Rectal smooth muscle tissue (tissue), 1 donor: ENCODE measurements around the gene UQCC5.
"Not testable (repeated sequence)": the region's sequence is repeated elsewhere in the genome, so short reads cannot be mapped to it uniquely, and the experiment has no call there.

Source experiments
- H3K27ac ChIP-seq: one replicate; pipeline ENCODE4 v1.7.0; 2013; ENCODE audit warnings: low read depth, low read length, inconsistent platforms
- H3K27me3 ChIP-seq: one replicate; pipeline ENCODE4 v1.7.0; 2013; ENCODE audit warnings: low read length; ENCODE audit not compliant: control insufficient read depth, insufficient read depth
- H3K36me3 ChIP-seq: one replicate; pipeline ENCODE4 v1.7.0; 2013; ENCODE audit warnings: low read length; ENCODE audit not compliant: control insufficient read depth, insufficient read depth
- H3K4me1 ChIP-seq: one replicate; pipeline ENCODE4 v1.7.0; 2013; ENCODE audit warnings: low read length; ENCODE audit not compliant: control insufficient read depth, insufficient read depth
- H3K4me3 ChIP-seq: one replicate; pipeline ENCODE4 v1.7.0; 2013; ENCODE audit warnings: low read length
- H3K9ac ChIP-seq: one replicate; pipeline ENCODE4 v1.7.0; 2013; ENCODE audit warnings: low read length

Gene UQCC5

GRCh38 chr3:52520716-52521487 is 15.5 kb upstream of the UQCC5 start:
- no peaks in the 10 kb centered on the region for H3K27me3 ChIP-seq
- no peaks in the 10 kb centered on the region for H3K4me1 ChIP-seq
- no peak overlapping the region for H3K4me3 ChIP-seq
- H3K36me3 ChIP-seq: no peaks in the 10 kb centered on the region
- H3K9ac ChIP-seq: no peak overlapping the region
- no peak overlapping the region for H3K27ac ChIP-seq

GRCh38 chr3:52521488-52521824 is 14.9 kb upstream of the UQCC5 start:
- H3K36me3 ChIP-seq: no peaks in the 10 kb centered on the region
- H3K27ac ChIP-seq: no peak overlapping the region
- H3K27me3 ChIP-seq: no peaks in the 10 kb centered on the region
- H3K9ac ChIP-seq: no peak overlapping the region
- H3K4me3 ChIP-seq: no peak overlapping the region
- no peaks in the 10 kb centered on the region for H3K4me1 ChIP-seq

- H3K36me3 ChIP-seq: peaks cover 2% of the 10 kb centered on the region
These were observed 14.3 kb upstream of the UQCC5 start for GRCh38 chr3:52521881-52522650.

GRCh38 chr3:52522651-52523251 is 13.7 kb upstream of the UQCC5 start:
- Histone ChIP-seq H3K36me3 (peaks cover 2% of the 10 kb centered on the region), H3K4me3 (no peak overlapping the region), H3K4me1 (no peaks in the 10 kb centered on the region), H3K27me3 (no peaks in the 10 kb centered on the region), H3K9ac (no peak overlapping the region), H3K27ac (no peak overlapping the region)

More at GRCh38 chr3:52521881-52522650, 14.3 kb upstream of the UQCC5 start:
- H3K27ac ChIP-seq: no peak overlapping the region
- H3K27me3 ChIP-seq: no peaks in the 10 kb centered on the region
- H3K4me3 ChIP-seq: no peak overlapping the region
- H3K4me1 ChIP-seq: no peaks in the 10 kb centered on the region
- H3K9ac ChIP-seq: no peak overlapping the region

- Histone ChIP-seq H3K9ac (no peak overlapping the region), H3K36me3 (peaks cover 2% of the 10 kb centered on the region)
These were observed 12.8 kb upstream of the UQCC5 start for GRCh38 chr3:52523386-52524257.

GRCh38 chr3:52524258-52524751 is 12.1 kb upstream of the UQCC5 start:
- peaks cover 2% of the 10 kb centered on the region for H3K36me3 ChIP-seq
- H3K9ac ChIP-seq: no peak overlapping the region
- no peaks in the 10 kb centered on the region for H3K4me1 ChIP-seq
- H3K27ac ChIP-seq: no peak overlapping the region
- no peaks in the 10 kb centered on the region for H3K27me3 ChIP-seq
- H3K4me3 ChIP-seq: no peak overlapping the region

More at GRCh38 chr3:52523386-52524257, 12.8 kb upstream of the UQCC5 start:
- Histone ChIP-seq H3K27me3 (no peaks in the 10 kb centered on the region), H3K4me1 (no peaks in the 10 kb centered on the region), H3K27ac (no peak overlapping the region), H3K4me3 (no peak overlapping the region)

- no peak overlapping the region for H3K4me3 ChIP-seq
- no peaks in the 10 kb centered on the region for H3K27me3 ChIP-seq
- H3K36me3 ChIP-seq: peaks cover 2% of the 10 kb centered on the region
- no peaks in the 10 kb centered on the region for H3K4me1 ChIP-seq
- H3K9ac ChIP-seq: no peak overlapping the region
- no peak overlapping the region for H3K27ac ChIP-seq
These were observed 11.4 kb upstream of the UQCC5 start for GRCh38 chr3:52524752-52525679.

GRCh38 chr3:52525680-52526561 is 10.5 kb upstream of the UQCC5 start:
- H3K27ac ChIP-seq: no peak overlapping the region

GRCh38 chr3:52526671-52527038 is 9.8 kb upstream of the UQCC5 start:
- not testable (repeated sequence) for H3K4me1 ChIP-seq, H3K4me3 ChIP-seq, H3K27me3 ChIP-seq, H3K36me3 ChIP-seq, H3K27ac ChIP-seq, H3K9ac ChIP-seq

More at GRCh38 chr3:52525680-52526561, 10.5 kb upstream of the UQCC5 start:
- Histone ChIP-seq H3K9ac (no peak overlapping the region), H3K27me3 (no peaks in the 10 kb centered on the region), H3K4me3 (no peak overlapping the region), H3K4me1 (no peaks in the 10 kb centered on the region), H3K36me3 (peaks cover 2% of the 10 kb centered on the region)

- H3K27me3 ChIP-seq: no peaks in the 10 kb centered on the region
- no peak overlapping the region for H3K9ac ChIP-seq
- H3K4me3 ChIP-seq: no peak overlapping the region
- H3K4me1 ChIP-seq: no peaks in the 10 kb centered on the region
- peaks cover 2% of the 10 kb centered on the region for H3K36me3 ChIP-seq
- H3K27ac ChIP-seq: no peak overlapping the region
These were observed 9.2 kb upstream of the UQCC5 start for GRCh38 chr3:52527039-52527731.
